Stomach (tissue), 4 donors: ENCODE measurements around the gene H2BK1.

Experiments used
- EP300 ChIP-seq: sonication (generic); formaldehyde crosslinking; IDR thresholded peaks from one replicate; pipeline ENCODE4 v1.6.1; 2017; ENCODE audit warnings: antibody characterized with exemption
- POLR2A ChIP-seq, 4 donors: fragments of 450-650 bp; IDR thresholded peaks; one replicate each; pipeline ENCODE4 v1.6.1; 2016; ENCODE audit warnings: antibody characterized with exemption in 4 of 4, control low read depth in 2 of 4, mild to moderate bottlenecking in 1 of 4, moderate library complexity in 1 of 4
- TF ChIP-seq, protein P1 (sequence below), 7 experiments: fragments of 450-650 bp in 4 of 7; fragments of 200-600 bp in 3 of 7; sonication (generic) in 3 of 7; IDR thresholded peaks; one replicate each; pipeline ENCODE4 v1.5.1; 2016 to 2019; ENCODE audit warnings: antibody characterized with exemption in 7 of 7, control low read depth in 2 of 7, mild to moderate bottlenecking in 1 of 7

DNA sequence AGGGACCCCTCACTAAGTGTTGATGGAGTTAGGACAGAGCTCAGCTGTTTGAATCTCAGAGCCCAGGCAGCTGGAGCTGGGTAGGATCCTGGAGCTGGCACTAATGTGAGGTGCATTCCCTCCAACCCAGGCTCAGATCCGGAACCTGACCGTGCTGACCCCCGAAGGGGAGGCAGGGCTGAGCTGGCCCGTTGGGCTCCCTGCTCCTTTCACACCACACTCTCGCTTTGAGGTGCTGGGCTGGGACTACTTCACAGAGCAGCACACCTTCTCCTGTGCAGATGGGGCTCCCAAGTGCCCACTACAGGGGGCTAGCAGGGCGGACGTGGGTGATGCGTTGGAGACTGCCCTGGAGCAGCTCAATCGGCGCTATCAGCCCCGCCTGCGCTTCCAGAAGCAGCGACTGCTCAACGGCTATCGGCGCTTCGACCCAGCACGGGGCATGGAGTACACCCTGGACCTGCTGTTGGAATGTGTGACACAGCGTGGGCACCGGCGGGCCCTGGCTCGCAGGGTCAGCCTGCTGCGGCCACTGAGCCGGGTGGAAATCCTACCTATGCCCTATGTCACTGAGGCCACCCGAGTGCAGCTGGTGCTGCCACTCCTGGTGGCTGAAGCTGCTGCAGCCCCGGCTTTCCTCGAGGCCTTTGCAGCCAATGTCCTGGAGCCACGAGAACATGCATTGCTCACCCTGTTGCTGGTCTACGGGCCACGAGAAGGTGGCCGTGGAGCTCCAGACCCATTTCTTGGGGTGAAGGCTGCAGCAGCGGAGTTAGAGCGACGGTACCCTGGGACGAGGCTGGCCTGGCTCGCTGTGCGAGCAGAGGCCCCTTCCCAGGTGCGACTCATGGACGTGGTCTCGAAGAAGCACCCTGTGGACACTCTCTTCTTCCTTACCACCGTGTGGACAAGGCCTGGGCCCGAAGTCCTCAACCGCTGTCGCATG, 27.2 kb upstream of the H2BK1 start:
- TF ChIP-seq, protein P1, sequence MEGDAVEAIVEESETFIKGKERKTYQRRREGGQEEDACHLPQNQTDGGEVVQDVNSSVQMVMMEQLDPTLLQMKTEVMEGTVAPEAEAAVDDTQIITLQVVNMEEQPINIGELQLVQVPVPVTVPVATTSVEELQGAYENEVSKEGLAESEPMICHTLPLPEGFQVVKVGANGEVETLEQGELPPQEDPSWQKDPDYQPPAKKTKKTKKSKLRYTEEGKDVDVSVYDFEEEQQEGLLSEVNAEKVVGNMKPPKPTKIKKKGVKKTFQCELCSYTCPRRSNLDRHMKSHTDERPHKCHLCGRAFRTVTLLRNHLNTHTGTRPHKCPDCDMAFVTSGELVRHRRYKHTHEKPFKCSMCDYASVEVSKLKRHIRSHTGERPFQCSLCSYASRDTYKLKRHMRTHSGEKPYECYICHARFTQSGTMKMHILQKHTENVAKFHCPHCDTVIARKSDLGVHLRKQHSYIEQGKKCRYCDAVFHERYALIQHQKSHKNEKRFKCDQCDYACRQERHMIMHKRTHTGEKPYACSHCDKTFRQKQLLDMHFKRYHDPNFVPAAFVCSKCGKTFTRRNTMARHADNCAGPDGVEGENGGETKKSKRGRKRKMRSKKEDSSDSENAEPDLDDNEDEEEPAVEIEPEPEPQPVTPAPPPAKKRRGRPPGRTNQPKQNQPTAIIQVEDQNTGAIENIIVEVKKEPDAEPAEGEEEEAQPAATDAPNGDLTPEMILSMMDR (IDR thresholded peaks at IDR 0.05) = no peak
- TF ChIP-seq POLR2A (IDR thresholded peaks at IDR 0.05) (no peak), EP300 (no peak)
